PC-3 (cell line): ENCODE results near the gene DYTN. TPM values are rescaled to one million over a fixed set of nuclear protein-coding genes. Genes with fewer than 3 reads are reported as not detected.

ENCODE experiments used
- ATAC-seq: fragments of 200-7000 bp; cut with Tn5 transposase; 2 replicates; pipeline ENCODE4 v1.9.1; 2020; ENCODE audit warnings: mild to moderate bottlenecking, moderate library complexity
- BruUV-seq: library from RNA; stranded (reverse); fragments of 400-500 nt; replicated peaks from 2 replicates; lab custom pipeline; 2021; lab: Mats Ljungman, UMichigan
- CTCF ChIA-PET: fragments of 300-600 bp; sonication (Branson Sonifier 250); formaldehyde crosslinking; loops from one replicate; lab custom pipeline; 2022; ENCODE audit warnings: antibody characterized with exemption; lab: Charles Lee
- POLR2A ChIA-PET: fragments of 300-600 bp; sonication (Branson Sonifier 250); formaldehyde crosslinking; loops from one replicate; lab custom pipeline; 2022; ENCODE audit warnings: antibody characterized with exemption; ENCODE audit not compliant: unreplicated experiment; lab: Charles Lee
- DNase-seq: peaks from one replicate; pipeline ENCODE4 v3.0.0-alpha.2; 2015
- H2AFZ ChIP-seq: fragments of 300-600 bp; sonication (generic); 2 replicates; pipeline ENCODE4 v1.6.0; 2016; ENCODE audit warnings: antibody characterized with exemption, low read length
- H3F3A ChIP-seq: fragments of 300-600 bp; sonication (generic); one replicate; pipeline ENCODE4 v1.6.0; 2017; ENCODE audit warnings: antibody characterized with exemption, low read length, control low read depth, mild to moderate bottlenecking; ENCODE audit not compliant: unreplicated experiment
- H3K27ac ChIP-seq: fragments of 300-600 bp; sonication (generic); 2 replicates; pipeline ENCODE4 v1.5.1; 2016; ENCODE audit warnings: mild to moderate bottlenecking, low read length
- H3K27me3 ChIP-seq: fragments of 300-600 bp; sonication (generic); 2 replicates; pipeline ENCODE4 v1.6.1; 2016; ENCODE audit warnings: low read length, mixed read lengths
- H3K36me3 ChIP-seq: fragments of 300-600 bp; sonication (generic); 2 replicates; pipeline ENCODE4 v1.6.1; 2016; ENCODE audit warnings: low read depth, mixed run types, low read length, mixed read lengths
- H3K4me1 ChIP-seq: fragments of 300-600 bp; sonication (generic); 2 replicates; pipeline ENCODE4 v1.5.1; 2016; ENCODE audit warnings: low read length; ENCODE audit not compliant: insufficient read depth
- H3K4me2 ChIP-seq: fragments of 300-600 bp; sonication (generic); 2 replicates; pipeline ENCODE4 v1.6.0; 2016; ENCODE audit warnings: low read length
- H3K4me3 ChIP-seq: fragments of 300-600 bp; sonication (generic); 2 replicates; pipeline ENCODE4 v1.5.1; 2016; ENCODE audit warnings: mild to moderate bottlenecking, low read length, mixed read lengths
- H3K79me2 ChIP-seq: fragments of 300-600 bp; sonication (generic); 2 replicates; pipeline ENCODE4 v1.6.1; 2017; ENCODE audit warnings: low read length, mixed read lengths
- H3K9ac ChIP-seq: fragments of 300-600 bp; sonication (generic); 2 replicates; pipeline ENCODE4 v1.6.0; 2016; ENCODE audit warnings: mild to moderate bottlenecking, low read length
- H3K9me2 ChIP-seq: fragments of 300-600 bp; sonication (generic); replicated peaks from 2 replicates; pipeline ENCODE4 v1.6.1; 2016; ENCODE audit warnings: mixed run types, low read length, mixed read lengths
- H3K9me3 ChIP-seq: fragments of 300-600 bp; sonication (generic); 2 replicates; pipeline ENCODE4 v1.6.1; 2016; ENCODE audit warnings: low read length, mixed read lengths
- H4K20me1 ChIP-seq: fragments of 300-600 bp; sonication (generic); 2 replicates; pipeline ENCODE4 v1.6.1; 2016; ENCODE audit warnings: low read length, mixed read lengths
- EZH2 ChIP-seq: fragments of 300-600 bp; sonication (generic); IDR thresholded peaks from one replicate; pipeline ENCODE4 v1.6.1; 2017; ENCODE audit warnings: antibody characterized with exemption, mild to moderate bottlenecking, low read length; ENCODE audit not compliant: unreplicated experiment
- EZH2phosphoT487 ChIP-seq: fragments of 300-600 bp; sonication (generic); IDR thresholded peaks from 2 replicates; pipeline ENCODE4 v1.6.1; 2018; ENCODE audit warnings: mild to moderate bottlenecking, antibody characterized with exemption, low read length, borderline replicate concordance
- intact Hi-C: fragments of 100-400 bp; cut with micrococcal nuclease; formaldehyde crosslinking; loops from 2 replicates; pipeline ENCODE4 v1.9.0; 2023
- total RNA-seq: library from RNA; depleted of rRNA; stranded (reverse); fragments of >200 nt; gene quantifications from 2 replicates; pipeline ENCODE4 v1.2.3, GENCODE V29; 2014
- TF ChIP-seq, protein P1 (sequence below): fragments of 300-600 bp; sonication (generic); conservative IDR thresholded peaks from 2 replicates; pipeline ENCODE4 v1.5.1; 2017; ENCODE audit warnings: antibody characterized with exemption, low read depth, mild to moderate bottlenecking, low read length

DYTN gene
- total RNA-seq, 1 experiment from 2014 or later, result not detected

GRCh38 chr2:206727287-206727686 is 9.1 kb upstream of the DYTN start:
- H3K9ac ChIP-seq, result no peak overlapping the region
- H3K27me3 ChIP-seq, result peaks cover 13% of the 10 kb centered on the region; the same call in 1 of the 2 replicates
- H3K4me2 ChIP-seq, result no peak overlapping the region
- no TSS peak for BruUV-seq
- ChIA-PET POLR2A (no interaction called here), CTCF (no interaction called here)
- peaks cover 7% of the 10 kb centered on the region for H3K4me1 ChIP-seq
- H3K9me3 ChIP-seq, result no peaks in the 10 kb centered on the region
- no peak for ATAC-seq
- H3K27ac ChIP-seq, result no peak overlapping the region
- H2AFZ ChIP-seq, result no peak overlapping the region
- no peak for TF ChIP-seq EZH2
- TF ChIP-seq, protein P1, sequence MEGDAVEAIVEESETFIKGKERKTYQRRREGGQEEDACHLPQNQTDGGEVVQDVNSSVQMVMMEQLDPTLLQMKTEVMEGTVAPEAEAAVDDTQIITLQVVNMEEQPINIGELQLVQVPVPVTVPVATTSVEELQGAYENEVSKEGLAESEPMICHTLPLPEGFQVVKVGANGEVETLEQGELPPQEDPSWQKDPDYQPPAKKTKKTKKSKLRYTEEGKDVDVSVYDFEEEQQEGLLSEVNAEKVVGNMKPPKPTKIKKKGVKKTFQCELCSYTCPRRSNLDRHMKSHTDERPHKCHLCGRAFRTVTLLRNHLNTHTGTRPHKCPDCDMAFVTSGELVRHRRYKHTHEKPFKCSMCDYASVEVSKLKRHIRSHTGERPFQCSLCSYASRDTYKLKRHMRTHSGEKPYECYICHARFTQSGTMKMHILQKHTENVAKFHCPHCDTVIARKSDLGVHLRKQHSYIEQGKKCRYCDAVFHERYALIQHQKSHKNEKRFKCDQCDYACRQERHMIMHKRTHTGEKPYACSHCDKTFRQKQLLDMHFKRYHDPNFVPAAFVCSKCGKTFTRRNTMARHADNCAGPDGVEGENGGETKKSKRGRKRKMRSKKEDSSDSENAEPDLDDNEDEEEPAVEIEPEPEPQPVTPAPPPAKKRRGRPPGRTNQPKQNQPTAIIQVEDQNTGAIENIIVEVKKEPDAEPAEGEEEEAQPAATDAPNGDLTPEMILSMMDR, result no peak
- TF ChIP-seq EZH2phosphoT487, result no peak
- H3K9me2 ChIP-seq, result no peaks in the 10 kb centered on the region
- H3K4me3 ChIP-seq, result no peak overlapping the region
- no peaks in the 10 kb centered on the region for H3K36me3 ChIP-seq
- intact Hi-C loops, result no loop called here
- H4K20me1 ChIP-seq, result no peaks in the 10 kb centered on the region
- no peak for DNase-seq
- H3F3A ChIP-seq, result no peaks in the 10 kb centered on the region
- no peaks in the 10 kb centered on the region for H3K79me2 ChIP-seq

DNA sequence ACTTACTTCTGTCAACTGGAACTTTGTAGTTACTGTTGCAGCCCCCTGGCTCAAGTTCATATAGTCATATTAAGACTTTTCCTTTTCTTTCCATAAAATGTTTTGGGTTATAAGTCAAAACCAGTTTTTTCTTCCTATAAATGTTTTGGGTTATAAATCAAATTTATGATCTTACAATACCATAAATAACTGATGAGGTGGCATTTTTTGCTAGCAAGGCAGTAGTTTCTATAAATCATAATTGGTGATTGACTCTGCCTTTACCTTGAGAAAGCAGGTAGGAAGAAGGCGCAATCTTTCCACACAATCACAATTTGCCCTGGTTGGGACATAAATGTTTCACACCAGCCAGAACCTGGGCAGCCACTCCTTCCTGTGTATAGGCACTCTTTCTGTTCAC is 5.1 kb upstream of the DYTN start:
- Histone ChIP-seq H3K9ac (no peak overlapping the region), H3K27me3 (peaks cover 9% of the 10 kb centered on the region; the same call in 1 of the 2 replicates), H3K9me3 (no peaks in the 10 kb centered on the region), H3F3A (no peaks in the 10 kb centered on the region), H3K79me2 (no peaks in the 10 kb centered on the region), H3K4me1 (0 out of 2 replicates have a peak, but pooled peaks cover 2% of the 10 kb centered on the region), H3K4me3 (no peak overlapping the region), H2AFZ (no peak overlapping the region), H3K36me3 (no peaks in the 10 kb centered on the region), H3K9me2 (no peaks in the 10 kb centered on the region), H3K27ac (no peak overlapping the region), H3K4me2 (no peak overlapping the region), H4K20me1 (no peaks in the 10 kb centered on the region)
- ChIA-PET CTCF (no interaction called here), POLR2A (no interaction called here)
- no peak for ATAC-seq
- DNase-seq, result no peak
- TF ChIP-seq, protein P1, result no peak
- TF ChIP-seq EZH2phosphoT487 (no peak), EZH2 (no peak)
- no TSS peak for BruUV-seq
- intact Hi-C loops, result no loop called here

DNA sequence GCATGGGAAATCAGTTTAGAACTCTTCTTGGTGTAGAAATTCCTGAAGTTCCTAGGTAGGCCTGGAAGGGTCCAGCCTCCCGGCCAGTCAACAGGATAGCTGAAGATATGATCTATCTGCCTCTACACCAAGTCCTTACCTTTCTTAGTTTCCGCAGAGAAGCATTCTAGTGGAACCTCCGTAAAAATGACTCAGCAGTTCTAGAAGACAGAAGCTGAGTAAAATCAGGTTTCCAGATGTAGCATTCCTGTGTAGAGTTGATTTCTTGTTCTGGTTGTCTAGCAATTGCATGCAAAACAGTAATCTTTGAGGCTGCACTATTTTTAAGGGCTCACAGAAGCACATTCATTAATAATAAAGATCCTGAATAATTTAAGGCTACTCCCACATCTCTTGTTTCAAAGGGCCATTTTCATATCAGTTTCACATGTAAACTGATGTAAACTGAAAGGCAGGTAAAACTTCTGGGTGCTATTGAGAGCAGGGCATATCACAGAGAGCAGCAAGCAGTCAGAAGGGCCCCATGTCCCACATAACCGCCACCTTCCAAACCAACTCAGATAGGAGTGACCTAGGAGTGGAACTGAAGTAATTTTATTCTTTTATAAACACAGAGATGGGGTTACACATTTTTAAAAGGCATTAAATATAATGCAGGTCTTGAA is 3.2 kb upstream of the DYTN start:
- Histone ChIP-seq H3K4me3 (no peak overlapping the region), H3K9me2 (no peaks in the 10 kb centered on the region), H3K9me3 (no peaks in the 10 kb centered on the region), H3K27me3 (peaks cover 26% of the 10 kb centered on the region), H3K4me1 (no peaks in the 10 kb centered on the region), H3K36me3 (no peaks in the 10 kb centered on the region), H3K27ac (no peak overlapping the region), H3K9ac (no peak overlapping the region), H2AFZ (no peak overlapping the region), H3K79me2 (no peaks in the 10 kb centered on the region), H4K20me1 (no peaks in the 10 kb centered on the region), H3F3A (no peaks in the 10 kb centered on the region), H3K4me2 (no peak overlapping the region)
- ATAC-seq, result no peak
- TF ChIP-seq EZH2 (no peak), EZH2phosphoT487 (no peak)
- TF ChIP-seq, protein P1, result no peak
- CTCF ChIA-PET, result no interaction called here
- POLR2A ChIA-PET, result no interaction called here
- no TSS peak for BruUV-seq
- intact Hi-C loops, result no loop called here
- DNase-seq, result no peak
